D341Med (cell line): Measurements from ENCODE around the gene IL23R.

Source experiments
- DNase-seq: peaks from one replicate; pipeline ENCODE4 v3.0.0; 2012; ENCODE audit warnings: low spot score

IL23R gene

GRCh38 chr1:67239738-67240137, 73.5 kb downstream of the IL23R start:
- DNase-seq, result no peak

GRCh38 chr1:67241200-67241746, 75.0 kb downstream of the IL23R start:
- no peak for DNase-seq

- no peak for DNase-seq
Measured at GRCh38 chr1:67242016-67242415, 75.8 kb downstream of the IL23R start.

GRCh38 chr1:67250051-67250653, 83.9 kb downstream of the IL23R start:
- no peak for DNase-seq

- DNase-seq, result no peak
Measured at GRCh38 chr1:67256291-67257172, 90.3 kb downstream of the IL23R start.

GRCh38 chr1:67257173-67257535, 90.9 kb downstream of the IL23R start:
- no peak for DNase-seq

- peak; percentile 47 for DNase-seq
Measured at GRCh38 chr1:67261680-67262079, 95.4 kb downstream of the IL23R start.

GRCh38 chr1:67262735-67263134, 96.5 kb downstream of the IL23R start:
- DNase-seq, result no peak

GRCh38 chr1:67264152-67264551, 97.9 kb downstream of the IL23R start:
- no peak for DNase-seq

- no peak for DNase-seq
Measured at GRCh38 chr1:67264899-67265298, 98.6 kb downstream of the IL23R start.

GRCh38 chr1:67269061-67269460, 102.8 kb downstream of the IL23R start:
- no peak for DNase-seq

GRCh38 chr1:67270541-67270940, 104.3 kb downstream of the IL23R start:
- no peak for DNase-seq

- no peak for DNase-seq
Measured at GRCh38 chr1:67273591-67273990, 107.3 kb downstream of the IL23R start.

- no peak for DNase-seq
Measured at GRCh38 chr1:67274623-67275325, 108.5 kb downstream of the IL23R start.

- DNase-seq, result no peak
Measured at GRCh38 chr1:67280696-67281095, 114.4 kb downstream of the IL23R start.

GRCh38 chr1:67281244-67281643, 115.0 kb downstream of the IL23R start:
- no peak for DNase-seq

- DNase-seq, result no peak
Measured at GRCh38 chr1:67285780-67286488, 119.7 kb downstream of the IL23R start.

- no peak for DNase-seq
Measured at GRCh38 chr1:67290236-67290635, 124.0 kb downstream of the IL23R start.

- DNase-seq, result no peak
Measured at GRCh38 chr1:67294836-67295617, 128.8 kb downstream of the IL23R start.

- DNase-seq, result no peak
Measured at GRCh38 chr1:67298762-67299161, 132.5 kb downstream of the IL23R start.

- no peak for DNase-seq
Measured at GRCh38 chr1:67299296-67299695, 133.0 kb downstream of the IL23R start.
